ENCODE measurements around the gene FBN3. TPM values are rescaled to one million over a fixed set of nuclear protein-coding genes. Genes with fewer than 3 reads are reported as not detected.
A peak's percentile ranks its signal among the peaks of the same experiment; 100 is the strongest.

The FBN3 gene
- total and polyA plus RNA-seq, 2 donors (not counting 1 experiment from before 2014, with no cell fraction given) = not detected

DNA sequence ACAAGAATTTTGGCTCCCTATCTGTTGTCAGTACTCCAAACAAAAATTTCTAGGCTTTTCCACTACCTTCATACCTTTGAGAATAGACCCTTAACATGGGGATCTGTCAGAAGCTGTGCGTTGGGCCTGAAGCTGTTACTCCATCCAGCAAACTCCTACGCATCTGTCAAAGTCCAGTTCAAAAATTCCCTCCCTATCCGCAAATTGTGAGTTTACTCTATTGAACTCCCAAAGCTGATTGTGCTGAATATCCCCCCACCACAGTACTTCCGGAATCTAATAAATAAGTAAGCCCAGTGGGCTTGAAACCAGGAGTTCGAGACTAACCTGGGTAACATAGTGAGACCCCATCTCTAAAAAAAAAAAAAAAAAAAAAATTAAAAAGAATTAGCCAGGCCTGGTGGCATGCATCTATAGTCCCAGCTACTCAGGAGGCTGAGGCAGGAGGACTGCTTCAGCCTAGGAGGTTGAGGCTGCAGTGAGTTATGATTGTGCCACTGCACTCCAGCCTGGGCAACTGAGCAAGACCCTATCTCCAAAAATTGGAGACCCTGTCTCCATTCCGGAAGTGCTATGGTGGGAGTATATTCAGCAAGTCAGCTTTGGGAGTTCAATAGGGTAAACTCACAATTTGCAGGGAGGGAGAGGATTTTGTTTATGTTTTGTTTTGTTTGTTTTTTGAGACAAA, 930 bp upstream of the FBN3 start:
- WGBS (ENCODE audit: insufficient coverage) = 98% methylated on average over 4 of the region's 6 CpGs
- POLR2A ChIA-PET = interaction anchor here (0.7 kb wide), 1 partner anchor 156 kb away, joined by 7 read pairs; no protein-coding TSS in a partner anchor
- H3K27me3 ChIP-seq (replicated peaks in 1 of 4; ENCODE audit: control extremely low read depth in 1 of 4, control insufficient read depth in 3 of 4, insufficient read depth in 4 of 4, low read length in 3 of 4) = peaks cover 0 to 63% (median 22%) of the 10 kb centered on the region in 4 experiments
- H3K4me2 ChIP-seq (replicated peaks; ENCODE audit: low read depth, low read length, poor library complexity, severe bottlenecking) = no peak overlapping the region
- no peaks in the 10 kb centered on the region for H4K20me1 ChIP-seq (ENCODE audit: control insufficient read depth, insufficient read depth, low read length, poor library complexity, severe bottlenecking)
- no peak overlapping the region for H2AFZ ChIP-seq (ENCODE audit: insufficient read depth, low read depth, low read length, poor library complexity, severe bottlenecking)
- no peaks in the 10 kb centered on the region for H3K79me2 ChIP-seq (ENCODE audit: control insufficient read depth, insufficient read depth, low read length)
- ATAC-seq (ENCODE audit: low read depth) (no peak), DNase-seq (no peak)
- no peaks in the 10 kb centered on the region for H3K36me3 ChIP-seq (replicated peaks in 1 of 2; ENCODE audit: control extremely low read depth in 1 of 2, control insufficient read depth in 1 of 2, extremely low read depth in 1 of 2, insufficient read depth in 2 of 2, low read length in 1 of 2)
- H3K27ac ChIP-seq (ENCODE audit: low read length in 2 of 2) = no peak overlapping the region
- peaks cover 60% of the 10 kb centered on the region for H3K27me3 Mint-ChIP-seq
- H3K27ac Mint-ChIP-seq = peak overlapping the region; percentile 6
- H3K9me3 ChIP-seq (ENCODE audit: control extremely low read depth in 1 of 3, control insufficient read depth in 2 of 3, insufficient read depth in 1 of 3, low read length in 2 of 3) = peaks cover 0 to 4% (median 0%) of the 10 kb centered on the region in 3 donors
- peaks cover 8 to 16% of the 10 kb centered on the region in 2 donors for H3K4me1 ChIP-seq (ENCODE audit: control insufficient read depth in 2 of 2, insufficient read depth in 2 of 2, low read length in 2 of 2)
- CTCF ChIA-PET = interaction anchor here (1.0 kb wide), 1 partner anchor 148 kb away, joined by 3 read pairs; no protein-coding TSS in a partner anchor
- peak overlapping the region; percentile 44 for H3K4me3 Mint-ChIP-seq
- TF ChIP-seq, protein P1, sequence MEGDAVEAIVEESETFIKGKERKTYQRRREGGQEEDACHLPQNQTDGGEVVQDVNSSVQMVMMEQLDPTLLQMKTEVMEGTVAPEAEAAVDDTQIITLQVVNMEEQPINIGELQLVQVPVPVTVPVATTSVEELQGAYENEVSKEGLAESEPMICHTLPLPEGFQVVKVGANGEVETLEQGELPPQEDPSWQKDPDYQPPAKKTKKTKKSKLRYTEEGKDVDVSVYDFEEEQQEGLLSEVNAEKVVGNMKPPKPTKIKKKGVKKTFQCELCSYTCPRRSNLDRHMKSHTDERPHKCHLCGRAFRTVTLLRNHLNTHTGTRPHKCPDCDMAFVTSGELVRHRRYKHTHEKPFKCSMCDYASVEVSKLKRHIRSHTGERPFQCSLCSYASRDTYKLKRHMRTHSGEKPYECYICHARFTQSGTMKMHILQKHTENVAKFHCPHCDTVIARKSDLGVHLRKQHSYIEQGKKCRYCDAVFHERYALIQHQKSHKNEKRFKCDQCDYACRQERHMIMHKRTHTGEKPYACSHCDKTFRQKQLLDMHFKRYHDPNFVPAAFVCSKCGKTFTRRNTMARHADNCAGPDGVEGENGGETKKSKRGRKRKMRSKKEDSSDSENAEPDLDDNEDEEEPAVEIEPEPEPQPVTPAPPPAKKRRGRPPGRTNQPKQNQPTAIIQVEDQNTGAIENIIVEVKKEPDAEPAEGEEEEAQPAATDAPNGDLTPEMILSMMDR (IDR thresholded peaks at IDR 0.05) = no peak
- TF ChIP-seq EZH2 (IDR thresholded peaks at IDR 0.05; ENCODE audit: borderline replicate concordance, insufficient read depth, low read depth, low read length, poor library complexity, severe bottlenecking) = no peak
- intact Hi-C loops (cut with micrococcal nuclease) = loop anchor here (5.0 kb wide), 1 partner anchor 583 kb away; no protein-coding TSS in a partner anchor
- peaks cover 17% of the 10 kb centered on the region for H3K4me1 Mint-ChIP-seq
- no peaks in the 10 kb centered on the region for H3K9me3 Mint-ChIP-seq (ENCODE audit: insufficient read depth)
- no peak overlapping the region for H3K9ac ChIP-seq (ENCODE audit: low read length)
- no peak overlapping the region for H3K4me3 ChIP-seq (ENCODE audit: control extremely low read depth in 1 of 5, extremely low read depth in 1 of 5, insufficient read depth in 1 of 5, low read depth in 2 of 5, low read length in 4 of 5)

Data from B cell (primary cell).